ENCODE measurements around the gene MRPL34.

DNA sequence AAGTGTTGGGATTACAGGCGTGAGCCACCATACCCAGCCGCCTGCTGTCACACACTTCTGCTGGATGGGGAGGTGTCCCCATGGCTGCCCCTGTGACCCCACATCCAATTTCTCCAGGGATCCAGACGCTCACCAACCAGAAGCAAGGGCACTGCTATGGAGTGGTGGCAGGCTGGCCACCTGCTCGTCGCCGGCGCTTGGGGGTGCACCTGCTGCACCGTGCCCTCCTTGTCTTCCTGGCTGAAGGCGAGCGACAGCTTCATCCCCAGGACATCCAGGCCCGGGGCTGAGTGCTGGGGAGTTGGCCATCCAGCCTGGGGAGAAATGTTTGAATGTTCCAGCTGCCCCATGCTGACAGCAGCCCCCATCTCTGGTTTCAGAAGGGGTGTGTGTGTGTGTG, 19.4 kb upstream of the MRPL34 start:
- TF ChIP-seq, protein P1, sequence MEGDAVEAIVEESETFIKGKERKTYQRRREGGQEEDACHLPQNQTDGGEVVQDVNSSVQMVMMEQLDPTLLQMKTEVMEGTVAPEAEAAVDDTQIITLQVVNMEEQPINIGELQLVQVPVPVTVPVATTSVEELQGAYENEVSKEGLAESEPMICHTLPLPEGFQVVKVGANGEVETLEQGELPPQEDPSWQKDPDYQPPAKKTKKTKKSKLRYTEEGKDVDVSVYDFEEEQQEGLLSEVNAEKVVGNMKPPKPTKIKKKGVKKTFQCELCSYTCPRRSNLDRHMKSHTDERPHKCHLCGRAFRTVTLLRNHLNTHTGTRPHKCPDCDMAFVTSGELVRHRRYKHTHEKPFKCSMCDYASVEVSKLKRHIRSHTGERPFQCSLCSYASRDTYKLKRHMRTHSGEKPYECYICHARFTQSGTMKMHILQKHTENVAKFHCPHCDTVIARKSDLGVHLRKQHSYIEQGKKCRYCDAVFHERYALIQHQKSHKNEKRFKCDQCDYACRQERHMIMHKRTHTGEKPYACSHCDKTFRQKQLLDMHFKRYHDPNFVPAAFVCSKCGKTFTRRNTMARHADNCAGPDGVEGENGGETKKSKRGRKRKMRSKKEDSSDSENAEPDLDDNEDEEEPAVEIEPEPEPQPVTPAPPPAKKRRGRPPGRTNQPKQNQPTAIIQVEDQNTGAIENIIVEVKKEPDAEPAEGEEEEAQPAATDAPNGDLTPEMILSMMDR (IDR thresholded peaks at IDR 0.05; ENCODE audit: low read depth, low read length, missing input control), result no peak
- no peak for TF ChIP-seq RAD21 (IDR thresholded peaks at IDR 0.05)
- no peak for TF ChIP-seq FOXA1 (IDR thresholded peaks at IDR 0.05)
- no peak for TF ChIP-seq TAF1 (conservative IDR thresholded peaks at IDR 0.05)
- TF ChIP-seq JUND (IDR thresholded peaks at IDR 0.05), result no peak
- no peak for TF ChIP-seq EGR1 (IDR thresholded peaks at IDR 0.05; ENCODE audit: low read depth in 2 of 2)
